ENCODE measurements around the gene MEMO1. TPM values are rescaled to one million over a fixed set of nuclear protein-coding genes. Genes with fewer than 3 reads are reported as not detected.

Gene MEMO1
- total RNA-seq, 1 experiment from 2014 or later, result 49.5 TPM

GRCh38 chr2:31933066-31933465 lies 77.7 kb downstream of the MEMO1 start:
- no peaks in the 10 kb centered on the region for H3K9me2 ChIP-seq (replicated peaks; ENCODE audit: low read length)
- H3K27ac ChIP-seq (ENCODE audit: low read length), result no peak overlapping the region
- ChIA-PET POLR2A (ENCODE audit: unreplicated experiment) (no interaction called here), CTCF (no interaction called here)
- no peaks in the 10 kb centered on the region for H3F3A ChIP-seq (ENCODE audit: low read length, unreplicated experiment)
- H4K20me1 ChIP-seq (ENCODE audit: low read length), result no peaks in the 10 kb centered on the region
- no peak overlapping the region for H3K4me2 ChIP-seq (ENCODE audit: low read length)
- intact Hi-C loops (cut with micrococcal nuclease), result no loop called here
- DNase-seq, result no peak
- no peaks in the 10 kb centered on the region for H3K4me1 ChIP-seq (ENCODE audit: insufficient read depth, low read length)
- TF ChIP-seq CTCF (conservative IDR thresholded peaks at IDR 0.05; ENCODE audit: low read depth, low read length) (no peak), EZH2 (IDR thresholded peaks at IDR 0.05; ENCODE audit: low read length, unreplicated experiment) (no peak), EZH2phosphoT487 (IDR thresholded peaks at IDR 0.05; ENCODE audit: borderline replicate concordance, low read length) (no peak)
- H3K9me3 ChIP-seq (ENCODE audit: low read length), result no peaks in the 10 kb centered on the region
- H3K27me3 ChIP-seq (ENCODE audit: low read length), result no peaks in the 10 kb centered on the region
- no peak overlapping the region for H3K9ac ChIP-seq (ENCODE audit: low read length)
- no peaks in the 10 kb centered on the region for H3K36me3 ChIP-seq (ENCODE audit: low read depth, low read length)
- ATAC-seq, result no peak
- no peaks in the 10 kb centered on the region for H3K79me2 ChIP-seq (ENCODE audit: low read length)
- BruUV-seq (replicated peaks), result no TSS peak
- H3K4me3 ChIP-seq (ENCODE audit: low read length), result no peak overlapping the region
- no peak overlapping the region for H2AFZ ChIP-seq (ENCODE audit: low read length)

GRCh38 chr2:31932589-31932988 lies 78.2 kb downstream of the MEMO1 start:
- no peaks in the 10 kb centered on the region for H4K20me1 ChIP-seq (ENCODE audit: low read length)
- H3K4me2 ChIP-seq (ENCODE audit: low read length), result no peak overlapping the region
- no peaks in the 10 kb centered on the region for H3K9me2 ChIP-seq (replicated peaks; ENCODE audit: low read length)
- CTCF ChIA-PET, result no interaction called here
- no peaks in the 10 kb centered on the region for H3K36me3 ChIP-seq (ENCODE audit: low read depth, low read length)
- H2AFZ ChIP-seq (ENCODE audit: low read length), result no peak overlapping the region
- no peaks in the 10 kb centered on the region for H3F3A ChIP-seq (ENCODE audit: low read length, unreplicated experiment)
- no peak for TF ChIP-seq EZH2 (IDR thresholded peaks at IDR 0.05; ENCODE audit: low read length, unreplicated experiment)
- no peak for TF ChIP-seq EZH2phosphoT487 (IDR thresholded peaks at IDR 0.05; ENCODE audit: borderline replicate concordance, low read length)
- TF ChIP-seq CTCF (conservative IDR thresholded peaks at IDR 0.05; ENCODE audit: low read depth, low read length), result no peak
- no peaks in the 10 kb centered on the region for H3K9me3 ChIP-seq (ENCODE audit: low read length)
- no peak overlapping the region for H3K27ac ChIP-seq (ENCODE audit: low read length)
- no peaks in the 10 kb centered on the region for H3K79me2 ChIP-seq (ENCODE audit: low read length)
- ATAC-seq (no peak), DNase-seq (no peak)
- H3K9ac ChIP-seq (ENCODE audit: low read length), result no peak overlapping the region
- no peaks in the 10 kb centered on the region for H3K4me1 ChIP-seq (ENCODE audit: insufficient read depth, low read length)
- intact Hi-C loops (cut with micrococcal nuclease), result no loop called here
- POLR2A ChIA-PET (ENCODE audit: unreplicated experiment), result no interaction called here
- no peaks in the 10 kb centered on the region for H3K27me3 ChIP-seq (ENCODE audit: low read length)
- no peak overlapping the region for H3K4me3 ChIP-seq (ENCODE audit: low read length)
- BruUV-seq (replicated peaks), result no TSS peak

GRCh38 chr2:31931916-31932315 lies 78.9 kb downstream of the MEMO1 start:
- Histone ChIP-seq H3K9me3 (ENCODE audit: low read length) (no peaks in the 10 kb centered on the region), H3K9me2 (replicated peaks; ENCODE audit: low read length) (no peaks in the 10 kb centered on the region), H4K20me1 (ENCODE audit: low read length) (no peaks in the 10 kb centered on the region), H2AFZ (ENCODE audit: low read length) (no peak overlapping the region), H3K27ac (ENCODE audit: low read length) (no peak overlapping the region), H3K36me3 (ENCODE audit: low read depth, low read length) (no peaks in the 10 kb centered on the region), H3K9ac (ENCODE audit: low read length) (no peak overlapping the region), H3K4me1 (ENCODE audit: insufficient read depth, low read length) (no peaks in the 10 kb centered on the region), H3K27me3 (ENCODE audit: low read length) (no peaks in the 10 kb centered on the region), H3K79me2 (ENCODE audit: low read length) (no peaks in the 10 kb centered on the region), H3F3A (ENCODE audit: low read length, unreplicated experiment) (no peaks in the 10 kb centered on the region), H3K4me2 (ENCODE audit: low read length) (no peak overlapping the region), H3K4me3 (ENCODE audit: low read length) (no peak overlapping the region)
- BruUV-seq (replicated peaks), result no TSS peak
- ATAC-seq (no peak), DNase-seq (no peak)
- ChIA-PET POLR2A (ENCODE audit: unreplicated experiment) (no interaction called here), CTCF (no interaction called here)
- intact Hi-C loops (cut with micrococcal nuclease), result no loop called here
- TF ChIP-seq EZH2phosphoT487 (IDR thresholded peaks at IDR 0.05; ENCODE audit: borderline replicate concordance, low read length), result no peak
- TF ChIP-seq EZH2 (IDR thresholded peaks at IDR 0.05; ENCODE audit: low read length, unreplicated experiment), result no peak
- TF ChIP-seq CTCF (conservative IDR thresholded peaks at IDR 0.05; ENCODE audit: low read depth, low read length), result no peak

Data from PC-3 (cell line).